Stomach (tissue), 9 donors: ENCODE data around the gene GRIA4. TPM values are rescaled to one million over a fixed set of nuclear protein-coding genes. Genes with fewer than 3 reads are reported as not detected.

Source experiments
- DNase-seq, 2 donors: peaks; one replicate each; pipeline versions ENCODE4 v3.0.0 to v3.0.0-alpha.2; 2013 to 2019
- H3K27ac ChIP-seq, 5 donors: fragments of 200-600 bp in 4 of 5; sonication (generic) in 4 of 5; one replicate each; pipeline ENCODE4 v1.5.1; 2013 to 2019; ENCODE audit warnings: mild to moderate bottlenecking in 1 of 5, moderate library complexity in 1 of 5
- H3K27me3 ChIP-seq, 3 donors: fragments of 200-600 bp; sonication (generic); one replicate each; pipeline ENCODE4 v1.5.1; 2017 to 2019; ENCODE audit warnings: mixed run types in 1 of 3
- H3K36me3 ChIP-seq, 4 donors: fragments of 200-600 bp; sonication (generic); 1 replicate in 3 of 4; 2 replicates in 1 of 4; pipeline ENCODE4 v1.5.1; 2016 to 2019
- H3K4me1 ChIP-seq, 4 donors: fragments of 200-600 bp; sonication (generic); one replicate each; pipeline ENCODE4 v1.5.1; 2016 to 2019
- H3K4me3 ChIP-seq, 4 donors: fragments of 200-600 bp; sonication (generic) in 3 of 4; one replicate each; pipeline ENCODE4 v1.5.1; 2016 to 2019; ENCODE audit warnings: mild to moderate bottlenecking in 1 of 4
- H3K9me3 ChIP-seq, 4 donors: fragments of 200-600 bp; sonication (generic); one replicate each; pipeline ENCODE4 v1.5.1; 2016 to 2019
- EP300 ChIP-seq: sonication (generic); formaldehyde crosslinking; IDR thresholded peaks from one replicate; pipeline ENCODE4 v1.6.1; 2017; ENCODE audit warnings: antibody characterized with exemption
- POLR2A ChIP-seq, 4 donors: fragments of 450-650 bp; IDR thresholded peaks; one replicate each; pipeline ENCODE4 v1.6.1; 2016; ENCODE audit warnings: antibody characterized with exemption in 4 of 4, control low read depth in 2 of 4, mild to moderate bottlenecking in 1 of 4, moderate library complexity in 1 of 4
- POLR2AphosphoS5 ChIP-seq, 3 donors: sonication (generic); formaldehyde crosslinking; IDR thresholded peaks; one replicate each; pipeline ENCODE4 v1.6.1; 2016; ENCODE audit warnings: antibody characterized with exemption in 3 of 3
- WGBS, 5 donors: extraction: QIAGEN DNeasy Blood & Tissue Kit in 3 of 5; methylation state at CpG; one replicate each; pipeline versions ENCODE4 v1.1.5 to v1.1.7; 2013 to 2018; 5-methylcytosine and 5-hydroxymethylcytosine counted together
- intact Hi-C: fragments of 100-400 bp; cut with DNase I; formaldehyde crosslinking; loops from one replicate; pipeline ENCODE4 v1.15.1; 2023; ENCODE audit warnings: low total_unique reads
- polyA plus RNA-seq, 3 donors: library from polyadenylated mRNA; stranded (reverse); fragments of 200-250 nt; gene quantifications; one replicate each; pipeline ENCODE4 v1.2.3, GENCODE V29; 2013
- small RNA-seq, 4 donors: library from RNA; depleted of rRNA; stranded (forward); fragments of <200 nt; gene quantifications; one replicate each; pipeline ENCODE3, GENCODE V24; 2016
- total RNA-seq, 5 donors: library from RNA; depleted of rRNA; stranded (reverse); fragments of >200 nt; gene quantifications; one replicate each; pipeline versions ENCODE4 v1.1.0 to v1.2.3, GENCODE V29; 2014 to 2016
- TF ChIP-seq, protein P1 (sequence below), 7 experiments: fragments of 450-650 bp in 4 of 7; fragments of 200-600 bp in 3 of 7; sonication (generic) in 3 of 7; IDR thresholded peaks; one replicate each; pipeline ENCODE4 v1.5.1; 2016 to 2019; ENCODE audit warnings: antibody characterized with exemption in 7 of 7, control low read depth in 2 of 7, mild to moderate bottlenecking in 1 of 7
- donor health status: healthy with polysubstance abuse.
- donor health status: Bipolar disorder and iron deficiency.
- donor health status: healthy.

The GRIA4 gene
- total and polyA plus RNA-seq, 8 donors, result under 0.01 to 5.9 (median 2.0) TPM; not detected in 1

- TF ChIP-seq, protein P1, sequence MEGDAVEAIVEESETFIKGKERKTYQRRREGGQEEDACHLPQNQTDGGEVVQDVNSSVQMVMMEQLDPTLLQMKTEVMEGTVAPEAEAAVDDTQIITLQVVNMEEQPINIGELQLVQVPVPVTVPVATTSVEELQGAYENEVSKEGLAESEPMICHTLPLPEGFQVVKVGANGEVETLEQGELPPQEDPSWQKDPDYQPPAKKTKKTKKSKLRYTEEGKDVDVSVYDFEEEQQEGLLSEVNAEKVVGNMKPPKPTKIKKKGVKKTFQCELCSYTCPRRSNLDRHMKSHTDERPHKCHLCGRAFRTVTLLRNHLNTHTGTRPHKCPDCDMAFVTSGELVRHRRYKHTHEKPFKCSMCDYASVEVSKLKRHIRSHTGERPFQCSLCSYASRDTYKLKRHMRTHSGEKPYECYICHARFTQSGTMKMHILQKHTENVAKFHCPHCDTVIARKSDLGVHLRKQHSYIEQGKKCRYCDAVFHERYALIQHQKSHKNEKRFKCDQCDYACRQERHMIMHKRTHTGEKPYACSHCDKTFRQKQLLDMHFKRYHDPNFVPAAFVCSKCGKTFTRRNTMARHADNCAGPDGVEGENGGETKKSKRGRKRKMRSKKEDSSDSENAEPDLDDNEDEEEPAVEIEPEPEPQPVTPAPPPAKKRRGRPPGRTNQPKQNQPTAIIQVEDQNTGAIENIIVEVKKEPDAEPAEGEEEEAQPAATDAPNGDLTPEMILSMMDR (IDR thresholded peaks at IDR 0.05), result no peak
- no peak for TF ChIP-seq EP300
- TF ChIP-seq POLR2AphosphoS5 (IDR thresholded peaks at IDR 0.05), result no peak
- TF ChIP-seq POLR2A (IDR thresholded peaks at IDR 0.05), result no peak
- Histone ChIP-seq H3K36me3 (no peaks in the 10 kb centered on the region), H3K4me3 (no peak overlapping the region), H3K4me1 (no peaks in the 10 kb centered on the region), H3K27me3 (no peaks in the 10 kb centered on the region), H3K27ac (no peak overlapping the region), H3K9me3 (no peaks in the 10 kb centered on the region)
- 36 to 53% (median 44%) methylated on average over 2 of the region's 2 CpGs for WGBS, 5 donors
- no peak for DNase-seq
- intact Hi-C loops, result no loop called here
Measured at GRCh38 chr11:106031202-106031810, 421.4 kb downstream of the GRIA4 start.

Small RNA genes lying within 50 kb of the gene (small RNA-seq; reads per million reads assigned to genes)
- gene RNU4-55P, result 0 reads per million in 4 donors
- 0 reads per million in 4 donors for gene RNU6-277P
